ENCODE data around the gene KCNV2.

Gene KCNV2

DNA sequence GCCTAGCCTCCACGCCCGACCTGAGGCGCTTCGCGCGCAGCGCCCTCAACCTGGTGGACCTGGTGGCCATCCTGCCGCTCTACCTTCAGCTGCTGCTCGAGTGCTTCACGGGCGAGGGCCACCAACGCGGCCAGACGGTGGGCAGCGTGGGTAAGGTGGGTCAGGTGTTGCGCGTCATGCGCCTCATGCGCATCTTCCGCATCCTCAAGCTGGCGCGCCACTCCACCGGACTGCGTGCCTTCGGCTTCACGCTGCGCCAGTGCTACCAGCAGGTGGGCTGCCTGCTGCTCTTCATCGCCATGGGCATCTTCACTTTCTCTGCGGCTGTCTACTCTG is 1.4 kb downstream of the KCNV2 start:
- H3K27me3 ChIP-seq (ENCODE audit: insufficient read depth, low read depth): no peaks in the 10 kb centered on the region
- no peaks in the 10 kb centered on the region for H3K79me2 ChIP-seq (ENCODE audit: insufficient read depth, low read depth)
- no peak overlapping the region for H3K27ac ChIP-seq
- TF ChIP-seq, protein P1, sequence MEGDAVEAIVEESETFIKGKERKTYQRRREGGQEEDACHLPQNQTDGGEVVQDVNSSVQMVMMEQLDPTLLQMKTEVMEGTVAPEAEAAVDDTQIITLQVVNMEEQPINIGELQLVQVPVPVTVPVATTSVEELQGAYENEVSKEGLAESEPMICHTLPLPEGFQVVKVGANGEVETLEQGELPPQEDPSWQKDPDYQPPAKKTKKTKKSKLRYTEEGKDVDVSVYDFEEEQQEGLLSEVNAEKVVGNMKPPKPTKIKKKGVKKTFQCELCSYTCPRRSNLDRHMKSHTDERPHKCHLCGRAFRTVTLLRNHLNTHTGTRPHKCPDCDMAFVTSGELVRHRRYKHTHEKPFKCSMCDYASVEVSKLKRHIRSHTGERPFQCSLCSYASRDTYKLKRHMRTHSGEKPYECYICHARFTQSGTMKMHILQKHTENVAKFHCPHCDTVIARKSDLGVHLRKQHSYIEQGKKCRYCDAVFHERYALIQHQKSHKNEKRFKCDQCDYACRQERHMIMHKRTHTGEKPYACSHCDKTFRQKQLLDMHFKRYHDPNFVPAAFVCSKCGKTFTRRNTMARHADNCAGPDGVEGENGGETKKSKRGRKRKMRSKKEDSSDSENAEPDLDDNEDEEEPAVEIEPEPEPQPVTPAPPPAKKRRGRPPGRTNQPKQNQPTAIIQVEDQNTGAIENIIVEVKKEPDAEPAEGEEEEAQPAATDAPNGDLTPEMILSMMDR (conservative IDR thresholded peaks at IDR 0.05; ENCODE audit: low read depth, low read length): no peak
- H3K36me3 ChIP-seq (ENCODE audit: insufficient read depth): no peaks in the 10 kb centered on the region
- H3K4me3 ChIP-seq (IDR thresholded peaks at IDR 0.05; ENCODE audit: insufficient read depth, low read depth, low read length): no peak overlapping the region
- no peaks in the 10 kb centered on the region for H3K4me1 ChIP-seq (ENCODE audit: low read depth, poor library complexity, severe bottlenecking)
- no peak overlapping the region for H3K4me2 ChIP-seq
- no peak overlapping the region for H3K9ac ChIP-seq
- H4K20me1 ChIP-seq (ENCODE audit: insufficient read depth): no peaks in the 10 kb centered on the region
- H2AFZ ChIP-seq (ENCODE audit: low read depth): no peak overlapping the region

DNA sequence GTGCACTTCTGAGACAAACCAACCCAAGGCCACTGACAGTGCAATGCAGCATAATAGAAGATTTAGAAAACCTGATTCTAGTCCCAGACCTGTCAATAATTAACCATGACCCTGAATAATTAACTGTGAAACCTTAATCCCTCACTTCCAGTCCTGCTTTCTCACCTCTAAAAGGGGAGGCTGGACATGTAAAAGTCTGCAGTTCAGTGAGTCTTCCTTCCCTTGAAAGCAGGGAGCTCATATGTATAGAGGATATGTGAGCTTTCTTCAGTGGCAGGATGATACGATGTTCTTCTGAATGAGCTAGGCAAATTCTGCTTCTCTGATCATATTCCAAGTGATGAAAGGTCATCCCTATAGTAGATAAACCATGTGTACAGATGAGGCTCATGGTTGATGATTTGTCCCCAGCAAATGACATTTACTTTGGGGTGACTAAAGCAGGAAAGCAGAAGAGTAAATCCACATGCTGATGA is 2.9 kb downstream of the KCNV2 start:
- no peaks in the 10 kb centered on the region for H4K20me1 ChIP-seq (ENCODE audit: insufficient read depth)
- no peaks in the 10 kb centered on the region for H3K4me1 ChIP-seq (ENCODE audit: low read depth, poor library complexity, severe bottlenecking)
- H3K27ac ChIP-seq: no peak overlapping the region
- no peaks in the 10 kb centered on the region for H3K36me3 ChIP-seq (ENCODE audit: insufficient read depth)
- no peaks in the 10 kb centered on the region for H3K79me2 ChIP-seq (ENCODE audit: insufficient read depth, low read depth)
- H3K4me3 ChIP-seq (IDR thresholded peaks at IDR 0.05; ENCODE audit: insufficient read depth, low read depth, low read length): no peak overlapping the region
- H2AFZ ChIP-seq (ENCODE audit: low read depth): no peak overlapping the region
- H3K27me3 ChIP-seq (ENCODE audit: insufficient read depth, low read depth): no peaks in the 10 kb centered on the region
- H3K9ac ChIP-seq: no peak overlapping the region
- TF ChIP-seq, protein P1 (conservative IDR thresholded peaks at IDR 0.05; ENCODE audit: low read depth, low read length): no peak
- no peak overlapping the region for H3K4me2 ChIP-seq

DNA sequence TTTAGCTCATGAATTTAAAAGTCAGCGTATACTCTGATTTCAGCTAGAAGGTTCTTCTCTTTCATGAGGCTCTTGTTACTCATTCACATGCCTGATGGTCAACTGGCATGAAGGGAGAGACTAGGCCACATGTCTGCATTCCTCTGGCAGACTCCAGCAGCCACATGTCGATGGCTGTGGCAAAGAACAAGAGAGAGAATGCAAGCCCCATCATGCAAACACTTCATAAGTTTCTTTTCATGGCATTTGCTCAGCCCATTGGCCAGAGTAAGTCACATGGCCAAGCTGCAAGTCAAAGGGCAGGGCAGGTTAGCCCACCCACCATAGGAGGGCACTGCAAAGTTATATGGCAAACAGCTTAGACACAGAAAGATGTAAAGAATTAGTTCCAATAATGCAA is 5.4 kb downstream of the KCNV2 start:
- Histone ChIP-seq H3K9ac (no peak overlapping the region), H3K4me1 (ENCODE audit: low read depth, poor library complexity, severe bottlenecking) (no peaks in the 10 kb centered on the region), H3K4me3 (IDR thresholded peaks at IDR 0.05; ENCODE audit: insufficient read depth, low read depth, low read length) (no peak overlapping the region), H3K27me3 (ENCODE audit: insufficient read depth, low read depth) (no peaks in the 10 kb centered on the region), H3K4me2 (no peak overlapping the region), H4K20me1 (ENCODE audit: insufficient read depth) (no peaks in the 10 kb centered on the region), H3K27ac (no peak overlapping the region), H3K79me2 (ENCODE audit: insufficient read depth, low read depth) (no peaks in the 10 kb centered on the region), H3K36me3 (ENCODE audit: insufficient read depth) (no peaks in the 10 kb centered on the region), H2AFZ (ENCODE audit: low read depth) (no peak overlapping the region)
- TF ChIP-seq, protein P1 (conservative IDR thresholded peaks at IDR 0.05; ENCODE audit: low read depth, low read length): no peak

DNA sequence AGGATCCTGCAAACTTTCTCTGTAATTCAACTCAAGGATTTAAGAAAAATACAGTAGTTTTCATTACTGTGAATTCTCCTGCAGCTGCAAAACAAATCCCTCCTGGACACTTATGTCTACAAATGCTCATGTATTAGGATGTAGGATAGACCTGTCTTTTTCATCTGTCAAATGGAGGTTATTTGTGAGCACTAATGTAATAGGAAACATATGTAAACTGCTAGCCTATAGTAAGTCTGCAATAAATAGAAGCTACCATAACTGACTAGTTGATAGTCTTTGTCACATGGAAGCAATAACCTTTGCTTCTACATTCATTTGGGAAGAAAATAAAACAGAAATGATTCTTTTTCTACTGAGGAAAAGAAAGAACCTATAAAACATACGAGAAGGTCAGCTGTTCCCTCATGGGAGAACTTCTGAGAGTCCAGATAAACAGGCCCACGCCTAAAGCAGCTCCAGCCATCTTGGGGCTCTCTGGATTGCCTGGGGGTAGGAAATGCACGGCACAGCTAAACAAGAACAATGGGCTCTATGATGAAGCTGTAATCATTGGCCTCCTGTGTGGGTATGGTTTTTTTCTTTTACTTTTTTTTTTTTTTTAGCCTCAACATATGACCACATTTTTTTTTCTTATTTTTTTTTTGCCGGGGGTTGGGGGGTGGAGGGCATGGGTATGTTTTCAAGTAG is 6.2 kb downstream of the KCNV2 start:
- no peaks in the 10 kb centered on the region for H3K36me3 ChIP-seq (ENCODE audit: insufficient read depth)
- no peak overlapping the region for H3K4me2 ChIP-seq
- H3K27me3 ChIP-seq (ENCODE audit: insufficient read depth, low read depth): no peaks in the 10 kb centered on the region
- no peak overlapping the region for H2AFZ ChIP-seq (ENCODE audit: low read depth)
- H3K27ac ChIP-seq: no peak overlapping the region
- no peaks in the 10 kb centered on the region for H3K79me2 ChIP-seq (ENCODE audit: insufficient read depth, low read depth)
- TF ChIP-seq, protein P1 (conservative IDR thresholded peaks at IDR 0.05; ENCODE audit: low read depth, low read length): no peak
- H3K4me3 ChIP-seq (IDR thresholded peaks at IDR 0.05; ENCODE audit: insufficient read depth, low read depth, low read length): no peak overlapping the region
- H4K20me1 ChIP-seq (ENCODE audit: insufficient read depth): no peaks in the 10 kb centered on the region
- no peak overlapping the region for H3K9ac ChIP-seq
- no peaks in the 10 kb centered on the region for H3K4me1 ChIP-seq (ENCODE audit: low read depth, poor library complexity, severe bottlenecking)
